ENCODE measurements around the gene CFAP20DC. TPM values are rescaled to one million over a fixed set of nuclear protein-coding genes. Genes with fewer than 3 reads are reported as not detected.

The CFAP20DC gene
- total RNA-seq, 1 experiment from 2014 or later: 2.9 TPM

- POLR2A ChIA-PET: no interaction called here
- Histone ChIP-seq H3K9ac (ENCODE audit: low read length) (no peak overlapping the region), H2AFZ (ENCODE audit: low read depth, low read length, poor library complexity, severe bottlenecking) (no peak overlapping the region), H3K4me2 (ENCODE audit: low read length) (no peak overlapping the region), H3K4me1 (ENCODE audit: control insufficient read depth in 1 of 2, insufficient read depth in 2 of 2, low read length in 2 of 2) (no peaks in the 10 kb centered on the region), H3K9me3 (ENCODE audit: control insufficient read depth in 1 of 2, insufficient read depth in 1 of 2, low read depth in 1 of 2, low read length in 2 of 2) (no peaks in the 10 kb centered on the region), H3K79me2 (ENCODE audit: insufficient read depth, low read length) (no peaks in the 10 kb centered on the region), H4K20me1 (ENCODE audit: insufficient read depth) (no peaks in the 10 kb centered on the region), H3K27me3 (ENCODE audit: insufficient read depth, low read length) (no peaks in the 10 kb centered on the region), H3K36me3 (ENCODE audit: control insufficient read depth in 1 of 2, insufficient read depth in 2 of 2, low read length in 2 of 2) (no peaks in the 10 kb centered on the region), H3K27ac (ENCODE audit: low read depth, low read length) (no peak overlapping the region), H3K4me3 (replicated peaks in 1 of 2; ENCODE audit: low read depth in 1 of 2, low read length in 2 of 2) (no peak overlapping the region), H3K9me2 (ENCODE audit: insufficient read depth) (no peaks in the 10 kb centered on the region)
- ATAC-seq (no peak), DNase-seq (ENCODE audit: low read depth, low spot score) (no peak)
- BruUV-seq (replicated peaks): no TSS peak
- TF ChIP-seq CEBPB (IDR thresholded peaks at IDR 0.05; ENCODE audit: low read depth) (no peak), EZH2 (IDR thresholded peaks at IDR 0.05) (no peak), ZFX (IDR thresholded peaks at IDR 0.05) (no peak), ELF1 (IDR thresholded peaks at IDR 0.05; ENCODE audit: borderline replicate concordance, low read depth) (no peak), ATF3 (IDR thresholded peaks at IDR 0.05) (no peak), CBX3 (IDR thresholded peaks at IDR 0.05; ENCODE audit: low read depth) (no peak), FOSL1 (IDR thresholded peaks at IDR 0.05; ENCODE audit: low read depth) (no peak), JUND (IDR thresholded peaks at IDR 0.05) (no peak), EZH2phosphoT487 (IDR thresholded peaks at IDR 0.05; ENCODE audit: borderline replicate concordance) (no peak), REST (IDR thresholded peaks at IDR 0.05; ENCODE audit: low read depth) (no peak), ZBTB33 (IDR thresholded peaks at IDR 0.05; ENCODE audit: extremely low read depth, insufficient replicate concordance, low read length) (no peak), POLR2A (IDR thresholded peaks at IDR 0.05; ENCODE audit: borderline replicate concordance, extremely low read depth, insufficient read depth, insufficient read length) (no peak), SP1 (IDR thresholded peaks at IDR 0.05; ENCODE audit: low read depth) (no peak), EGR1 (IDR thresholded peaks at IDR 0.05; ENCODE audit: low read depth) (no peak)
- RAD21 ChIA-PET (ENCODE audit: low non-redundant PET in 1 of 2, low total read pairs in 2 of 2, uncharacterized antibody in 2 of 2, unreplicated experiment in 2 of 2): no interaction called here
- intact Hi-C loops (cut with micrococcal nuclease): no loop called here
- CTCF ChIA-PET: no interaction called here
Measured at GRCh38 chr3:58840949-58841348, 208.9 kb downstream of the CFAP20DC start.

All from HCT116 (cell line).